ENCODE data around the gene LIPG.
A peak's percentile ranks its signal among the peaks of the same experiment; 100 is the strongest.

LIPG gene

GRCh38 chr18:49546719-49547273 lies 15.1 kb upstream of the LIPG start:
- DNase-seq, result no peak

- DNase-seq, result no peak
Observed at GRCh38 chr18:49547701-49548100, 14.2 kb upstream of the LIPG start.

GRCh38 chr18:49548229-49548636 lies 13.6 kb upstream of the LIPG start:
- no peak for DNase-seq

DNA sequence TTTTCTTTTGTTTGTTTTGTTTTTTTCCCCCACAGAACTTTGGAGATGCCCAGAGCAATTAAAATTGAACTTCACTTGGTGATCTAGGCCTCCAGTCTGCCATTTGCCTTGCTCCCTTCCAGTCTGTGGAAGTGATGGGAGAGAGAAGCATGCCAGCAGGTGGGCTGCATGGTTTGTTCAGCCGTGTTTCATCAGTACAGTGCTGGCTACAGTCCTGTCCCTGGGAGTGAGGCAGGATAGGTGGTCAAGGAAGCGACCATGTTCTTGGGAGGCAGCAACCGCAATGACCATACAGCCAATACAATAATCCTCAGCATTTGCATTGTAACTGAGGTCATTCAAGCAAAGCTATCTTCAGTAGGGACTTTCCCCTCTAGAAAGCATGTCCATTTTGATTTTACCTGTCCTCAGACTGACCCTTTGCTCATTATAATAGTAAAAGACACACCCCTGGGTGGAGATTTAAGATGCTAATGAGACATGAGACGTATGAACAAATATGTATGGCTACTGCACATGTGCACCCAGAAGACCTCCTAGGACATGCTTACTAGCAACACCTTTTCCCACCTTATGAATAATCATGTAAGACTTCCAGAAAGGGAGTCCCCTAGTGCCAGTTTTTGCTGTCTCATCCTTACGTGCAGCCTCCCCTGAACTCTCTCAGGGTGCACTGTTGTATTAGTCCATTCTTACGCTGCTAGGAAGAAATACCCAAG lies 11.1 kb upstream of the LIPG start:
- DNase-seq, result no peak

DNA sequence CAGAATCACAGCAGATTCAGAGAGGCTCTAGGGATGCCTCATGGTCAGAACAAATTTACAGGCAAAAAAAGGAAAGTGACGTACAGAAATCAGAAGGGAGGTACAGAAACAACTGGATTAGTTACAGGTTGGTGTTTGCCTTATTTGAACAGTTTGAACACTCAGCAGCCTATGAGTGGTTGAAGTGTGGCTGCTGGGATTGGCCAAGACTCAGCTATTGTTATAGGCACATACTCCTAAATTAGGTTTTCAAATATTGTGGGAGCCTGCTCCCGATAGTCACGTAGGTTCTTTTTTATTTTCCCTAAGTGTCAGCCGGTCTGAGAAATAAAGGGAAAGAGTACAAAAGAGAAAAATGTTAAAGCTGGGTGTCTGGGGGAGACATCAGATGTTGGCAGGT lies 8.9 kb upstream of the LIPG start:
- DNase-seq, result no peak

- no peak for DNase-seq
Observed at GRCh38 chr18:49555641-49556040, 6.2 kb upstream of the LIPG start.

- DNase-seq, result no peak
Observed at GRCh38 chr18:49558356-49558755, 3.5 kb upstream of the LIPG start.

DNA sequence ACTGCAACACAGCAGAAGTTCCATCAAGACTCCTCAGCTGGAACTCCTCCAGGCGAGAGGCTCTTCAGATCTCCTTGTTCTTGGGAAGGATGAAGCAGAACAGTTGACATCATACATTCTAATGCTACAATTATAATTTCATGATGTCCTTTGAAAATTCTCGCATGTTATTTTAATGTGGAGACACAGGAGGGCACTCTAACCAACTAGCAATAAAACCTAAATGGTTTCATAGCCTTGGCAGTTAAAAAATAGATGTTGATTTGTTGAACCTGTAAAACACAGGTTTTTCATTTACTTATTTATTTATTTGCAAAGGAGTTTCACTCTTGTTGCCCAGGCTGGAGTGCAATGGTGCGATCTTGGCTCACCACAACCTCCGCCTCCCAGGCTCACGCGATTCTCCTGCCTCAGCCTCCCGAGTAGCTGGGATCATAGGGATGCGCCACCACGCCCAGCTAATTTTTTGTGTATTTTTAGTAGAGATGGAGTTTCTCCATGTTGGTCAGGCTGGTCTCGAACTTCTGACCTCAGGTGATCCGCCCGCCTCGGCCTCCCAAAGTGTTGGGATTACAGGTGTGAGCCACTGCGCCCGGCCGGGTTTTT lies 2.4 kb upstream of the LIPG start:
- DNase-seq, result peak; percentile 4

DNA sequence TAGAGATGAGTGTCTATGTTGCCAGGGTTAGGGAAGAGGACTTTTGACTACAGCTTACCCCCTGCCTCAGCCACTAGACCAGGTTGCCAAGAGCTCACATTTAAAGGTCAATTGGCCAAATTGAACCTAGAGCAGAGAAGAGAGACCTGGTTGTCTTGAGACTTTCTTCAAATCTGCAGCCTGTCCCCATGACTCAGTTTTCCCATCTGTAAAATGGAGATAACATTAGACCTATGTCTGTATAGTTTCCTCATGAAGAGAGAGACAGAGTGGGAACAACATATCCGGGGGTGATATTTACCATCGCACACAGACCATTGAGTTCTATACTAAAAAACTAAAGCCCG lies 1.6 kb upstream of the LIPG start:
- no peak for DNase-seq

GRCh38 chr18:49560624-49561288 lies 1.1 kb upstream of the LIPG start:
- peak; percentile 46 for DNase-seq

- DNase-seq, result no peak
Observed at GRCh38 chr18:49562481-49563129, 748 bp downstream of the LIPG start.

- no peak for DNase-seq
Observed at GRCh38 chr18:49563130-49563540, 1.3 kb downstream of the LIPG start.

DNA sequence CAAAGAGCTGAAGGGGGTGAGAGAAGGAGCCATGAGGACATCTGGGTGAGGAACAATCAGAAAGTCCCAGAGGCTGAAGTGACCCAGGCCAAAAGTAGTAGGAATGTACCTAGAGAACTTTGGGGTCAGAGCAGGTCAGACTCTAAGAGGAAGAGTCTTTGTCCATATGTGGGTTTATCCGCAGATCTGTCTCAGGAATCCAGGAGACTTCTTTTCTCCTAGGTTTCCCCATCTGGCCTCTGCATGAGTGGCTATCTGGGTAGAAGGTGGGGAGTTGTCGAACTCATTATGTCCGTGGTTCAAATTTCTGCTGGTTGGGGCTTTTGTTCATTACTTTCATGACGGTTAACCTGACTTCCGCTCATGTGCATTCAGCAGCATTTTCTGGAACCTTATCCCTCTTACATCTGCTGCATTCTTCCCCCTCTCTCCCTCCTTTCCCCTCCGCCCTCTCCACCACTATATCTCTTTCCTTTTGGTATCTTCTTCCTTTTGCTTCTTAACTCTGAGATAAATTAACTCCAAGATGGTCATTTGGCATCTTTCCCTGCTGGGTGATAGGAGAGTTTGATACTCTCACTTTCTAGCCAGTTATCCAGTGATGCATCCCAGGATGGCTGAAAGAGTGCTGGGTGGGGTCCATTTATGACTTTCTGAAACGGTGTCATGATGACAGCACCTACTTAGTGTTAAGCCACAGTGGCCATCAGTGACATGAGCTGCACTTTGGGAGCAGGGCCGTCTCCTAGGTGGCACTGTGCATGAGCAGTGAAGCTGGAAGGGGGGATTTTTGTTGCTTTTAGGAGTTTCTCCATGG lies 2.1 kb downstream of the LIPG start:
- no peak for DNase-seq

DNA sequence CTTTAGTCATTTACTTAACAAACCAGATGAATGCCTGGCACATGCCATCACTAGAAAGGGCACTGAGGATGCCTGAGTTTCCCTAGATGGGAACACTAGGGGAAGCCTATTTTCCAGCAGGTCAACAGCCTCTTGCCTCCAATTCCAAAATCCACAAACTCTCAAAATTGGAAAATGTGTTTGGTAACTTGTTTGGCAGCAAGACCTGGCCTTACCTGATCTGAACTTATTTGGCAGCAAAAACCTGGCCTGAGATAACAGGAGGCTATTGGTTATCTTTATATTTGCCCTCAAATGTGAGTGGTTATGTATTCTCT lies 2.6 kb downstream of the LIPG start:
- DNase-seq, result no peak

DNA sequence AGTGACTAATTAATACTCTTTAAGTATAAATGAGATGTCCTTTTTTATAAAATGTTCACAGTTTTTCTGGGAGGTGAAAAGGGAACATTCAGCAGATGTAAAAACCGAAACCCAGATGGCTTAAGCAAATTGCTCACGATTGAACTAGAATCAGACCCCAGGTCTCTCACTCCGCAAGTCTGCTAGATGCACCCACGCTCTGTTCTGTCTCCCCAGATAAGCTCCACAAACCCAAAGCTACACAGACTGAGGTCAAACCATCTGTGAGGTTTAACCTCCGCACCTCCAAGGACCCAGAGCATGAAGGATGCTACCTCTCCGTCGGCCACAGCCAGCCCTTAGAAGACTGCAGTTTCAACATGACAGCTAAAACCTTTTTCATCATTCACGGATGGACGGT lies 3.2 kb downstream of the LIPG start:
- no peak for DNase-seq

- peak; percentile 21 for DNase-seq
Observed at GRCh38 chr18:49565612-49566011, 3.8 kb downstream of the LIPG start.

GRCh38 chr18:49566217-49566770 lies 4.4 kb downstream of the LIPG start:
- no peak for DNase-seq

GRCh38 chr18:49566985-49567384 lies 5.1 kb downstream of the LIPG start:
- no peak for DNase-seq

DNA sequence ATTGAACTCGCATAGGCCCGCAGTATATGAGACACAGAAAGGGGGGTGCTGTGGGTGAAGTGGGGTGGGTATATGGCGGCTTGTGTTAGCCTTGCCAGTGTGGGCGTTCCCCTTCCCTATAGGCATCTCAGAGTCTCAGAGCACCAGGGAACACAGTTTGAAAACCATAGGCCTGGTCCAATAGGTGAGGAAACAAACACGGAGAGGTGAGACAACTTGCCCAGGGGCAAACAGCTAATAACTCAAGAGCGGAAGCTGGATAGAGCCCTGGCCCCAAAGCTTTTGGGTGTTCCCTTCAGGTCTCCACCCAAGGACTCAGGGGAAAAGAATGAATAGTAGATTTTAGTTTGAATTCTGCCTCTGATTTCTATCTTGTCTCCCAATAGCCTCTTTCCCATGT lies 7.9 kb downstream of the LIPG start:
- no peak for DNase-seq

DNA sequence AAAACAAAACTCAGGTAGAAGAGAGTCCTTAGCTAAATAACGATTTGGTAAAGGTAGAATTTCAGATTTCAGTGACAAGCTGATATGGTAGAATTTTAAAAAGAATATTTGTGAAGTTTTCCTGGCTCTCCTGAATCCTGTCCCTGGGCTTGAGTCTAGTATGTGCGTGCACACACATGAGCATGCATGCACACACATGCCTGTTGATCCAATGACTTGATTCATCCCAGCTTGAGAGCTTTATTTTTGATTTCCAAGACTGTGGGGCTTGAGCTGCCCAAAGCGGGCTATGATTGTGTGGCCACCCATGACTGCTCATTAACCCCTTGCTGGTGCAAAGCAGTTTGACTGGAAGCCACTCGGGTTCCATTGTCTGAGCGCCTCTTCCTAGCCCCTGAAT lies 9.0 kb downstream of the LIPG start:
- no peak for DNase-seq

DNA sequence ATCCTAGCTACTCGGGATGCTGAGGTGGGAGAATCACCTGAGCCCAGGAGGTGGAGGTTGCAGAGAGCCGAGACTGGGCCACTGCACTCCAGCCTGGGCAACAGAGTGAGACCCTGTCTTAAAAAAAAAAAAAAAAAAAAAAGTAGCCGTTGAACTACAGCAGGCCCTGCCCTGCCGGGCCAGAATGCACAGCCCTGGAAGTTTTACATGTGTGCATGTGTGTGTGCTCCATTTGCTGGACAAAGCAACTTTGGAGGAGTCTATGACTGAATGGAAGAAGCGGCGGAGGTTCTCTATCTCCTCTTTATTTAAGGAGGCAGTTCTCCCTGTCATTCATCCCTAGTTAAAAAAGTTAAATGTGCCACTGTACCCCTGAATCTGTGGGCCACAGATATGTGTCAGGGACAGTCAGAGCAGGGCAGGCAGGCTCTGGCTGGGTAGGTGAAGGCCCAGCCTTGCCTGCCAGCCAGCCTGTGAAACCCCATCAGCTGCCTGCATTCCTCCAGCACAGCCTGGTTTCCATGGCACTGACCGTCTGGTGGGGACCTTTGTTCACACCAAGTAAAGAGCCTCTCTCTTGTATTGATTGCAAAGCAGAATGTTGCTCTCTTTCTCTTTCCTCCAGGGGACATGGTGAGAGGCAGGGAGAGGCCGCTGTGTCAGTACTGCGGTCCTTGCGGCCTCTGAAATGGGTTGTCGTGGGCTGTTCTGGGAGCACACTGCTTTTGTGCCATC lies 10.9 kb downstream of the LIPG start:
- no peak for DNase-seq

DNA sequence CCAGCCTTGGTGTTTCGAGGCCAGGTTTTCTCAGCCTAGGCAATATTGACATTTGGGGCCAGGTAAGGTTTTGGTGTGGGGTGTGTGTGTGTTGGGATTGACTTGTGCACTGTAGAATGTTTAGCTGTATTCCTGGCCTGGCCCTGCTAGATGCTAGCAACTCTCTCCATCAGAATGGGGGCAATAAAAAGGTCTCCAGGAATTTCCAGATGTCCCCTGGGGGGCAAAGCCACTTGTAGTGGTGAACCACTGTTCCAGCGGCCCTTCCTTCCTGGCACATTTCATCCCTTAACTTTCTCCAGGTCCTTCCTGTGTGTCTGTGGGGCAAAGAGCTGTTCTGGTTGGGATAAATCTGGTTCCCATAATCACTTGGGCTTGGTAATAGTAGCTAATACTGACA lies 12.0 kb downstream of the LIPG start:
- DNase-seq, result no peak
